ENCODE measurements around the gene MYH10.

Gene MYH10

GRCh38 chr17:8490256-8491023 lies 140.1 kb downstream of the MYH10 start:
- no peak for DNase-seq

GRCh38 chr17:8489841-8490240 lies 140.7 kb downstream of the MYH10 start:
- no peak for DNase-seq

GRCh38 chr17:8488901-8489300 lies 141.6 kb downstream of the MYH10 start:
- no peak for DNase-seq

GRCh38 chr17:8488491-8488890 lies 142.0 kb downstream of the MYH10 start:
- no peak for DNase-seq

- DNase-seq = no peak
These were observed 142.8 kb downstream of the MYH10 start for GRCh38 chr17:8487743-8488142.

GRCh38 chr17:8487130-8487645 lies 143.3 kb downstream of the MYH10 start:
- no peak for DNase-seq

GRCh38 chr17:8485491-8485890 lies 145.0 kb downstream of the MYH10 start:
- DNase-seq = no peak

GRCh38 chr17:8484465-8484864 lies 146.1 kb downstream of the MYH10 start:
- DNase-seq = no peak

GRCh38 chr17:8482546-8482945 lies 148.0 kb downstream of the MYH10 start:
- no peak for DNase-seq

- DNase-seq = no peak
These were observed 148.8 kb downstream of the MYH10 start for GRCh38 chr17:8481703-8482102.

GRCh38 chr17:8481089-8481488 lies 149.4 kb downstream of the MYH10 start:
- no peak for DNase-seq

- DNase-seq = no peak
These were observed 150.2 kb downstream of the MYH10 start for GRCh38 chr17:8480011-8480976.

GRCh38 chr17:8479431-8479947 lies 151.0 kb downstream of the MYH10 start:
- no peak for DNase-seq

GRCh38 chr17:8477715-8478441 lies 152.6 kb downstream of the MYH10 start:
- DNase-seq = no peak

- no peak for DNase-seq
These were observed 153.4 kb downstream of the MYH10 start for GRCh38 chr17:8477171-8477570.

- DNase-seq = no peak
These were observed 153.8 kb downstream of the MYH10 start for GRCh38 chr17:8476741-8477140.

GRCh38 chr17:8475781-8476180 lies 154.7 kb downstream of the MYH10 start:
- DNase-seq = no peak

- DNase-seq = no peak
These were observed 155.3 kb downstream of the MYH10 start for GRCh38 chr17:8475227-8475626.

- no peak for DNase-seq
These were observed 155.7 kb downstream of the MYH10 start for GRCh38 chr17:8474826-8475225.

- DNase-seq = no peak
These were observed 156.9 kb downstream of the MYH10 start for GRCh38 chr17:8473451-8474192.

GRCh38 chr17:8472663-8473062 lies 157.9 kb downstream of the MYH10 start:
- DNase-seq = no peak

- no peak for DNase-seq
These were observed 160.0 kb downstream of the MYH10 start for GRCh38 chr17:8470447-8471047.

Measured in GDM1 (cell line).